HFF-Myc (cell line): Measurements from ENCODE around the gene GAGE1.
"Not testable (repeated sequence)": the region's sequence is repeated elsewhere in the genome, so short reads cannot be mapped to it uniquely, and the experiment has no call there.

Experiments
- DNase-seq: peaks from one replicate; pipeline ENCODE4 v3.0.0-alpha.2; 2011; ENCODE audit warnings: low read depth; ENCODE audit errors: extremely low read depth
- H3K4me3 ChIP-seq: replicated peaks from 2 replicates; pipeline ENCODE4 v1.5.1; 2011; ENCODE audit warnings: low read depth, mild to moderate bottlenecking, control low read depth, low read length
- CTCF ChIP-seq: IDR thresholded peaks from 2 replicates; pipeline ENCODE4 v1.5.1; 2012; ENCODE audit warnings: mild to moderate bottlenecking, low read depth, low read length, control low read depth; ENCODE audit errors: missing control alignments

Gene GAGE1

GRCh38 chrX:49598720-49599119 is at the start of gene GAGE1:
GAGE1 (plus strand) TSS chrX:49599020; CDS start chrX:49600175, 1,155 bp downstream.
- DNase-seq, H3K4me3 ChIP-seq: not testable (repeated sequence)

- not testable (repeated sequence) for DNase-seq, H3K4me3 ChIP-seq
Measured at GRCh38 chrX:49550989-49551388, 47.8 kb upstream of the GAGE1 start, which contains the start of gene GAGE12E. GAGE12E (plus strand) TSS chrX:49551289; CDS start chrX:49552444, 1,155 bp downstream.

- not testable (repeated sequence) for H3K4me3 ChIP-seq, DNase-seq
Measured at GRCh38 chrX:49560542-49560941, 38.3 kb upstream of the GAGE1 start, which contains the start of gene GAGE12F. GAGE12F (plus strand) TSS chrX:49560842; CDS start chrX:49561997, 1,155 bp downstream.

- H3K4me3 ChIP-seq, DNase-seq: not testable (repeated sequence)
Measured at GRCh38 chrX:49568728-49569127, 30.1 kb upstream of the GAGE1 start.

- DNase-seq, H3K4me3 ChIP-seq: not testable (repeated sequence)
Measured at GRCh38 chrX:49569152-49569551, 29.7 kb upstream of the GAGE1 start.

- H3K4me3 ChIP-seq, DNase-seq: not testable (repeated sequence)
Measured at GRCh38 chrX:49570100-49570499, 28.7 kb upstream of the GAGE1 start, which contains the start of gene GAGE12G. GAGE12G (plus strand) TSS chrX:49570400; CDS start chrX:49571555, 1,155 bp downstream.

GRCh38 chrX:49579649-49580048 is 19.2 kb upstream of the GAGE1 start, which contains the start of gene GAGE12H:
GAGE12H (plus strand) TSS chrX:49579949; CDS start chrX:49581104, 1,155 bp downstream.
- DNase-seq, H3K4me3 ChIP-seq: not testable (repeated sequence)

- not testable (repeated sequence) for H3K4me3 ChIP-seq, DNase-seq
Measured at GRCh38 chrX:49589196-49589595, 9.6 kb upstream of the GAGE1 start, which contains the start of gene GAGE2A. GAGE2A (plus strand) TSS chrX:49589496; CDS start chrX:49590651, 1,155 bp downstream.

GRCh38 chrX:49589769-49590478 is 8.9 kb upstream of the GAGE1 start:
- DNase-seq, H3K4me3 ChIP-seq: not testable (repeated sequence)

- H3K4me3 ChIP-seq, DNase-seq: not testable (repeated sequence)
Measured at GRCh38 chrX:49590488-49590887, 8.3 kb upstream of the GAGE1 start.

- no peak for DNase-seq
- H3K4me3 ChIP-seq = no peak overlapping the region
- no peak for TF ChIP-seq CTCF
Measured at GRCh38 chrX:49610718-49611310, 12.0 kb downstream of the GAGE1 start.

GRCh38 chrX:49618574-49618973 is 19.8 kb downstream of the GAGE1 start:
- no peak for TF ChIP-seq CTCF
- no peak for DNase-seq
- H3K4me3 ChIP-seq = no peak overlapping the region
